Measurements from ENCODE around the gene URGCP. TPM values are rescaled to one million over a fixed set of nuclear protein-coding genes. Genes with fewer than 3 reads are reported as not detected.

The URGCP gene
- total and polyA plus RNA-seq, 2 donors (not counting 1 experiment from before 2014, with no cell fraction given): 18.3 to 42.1 TPM

DNA sequence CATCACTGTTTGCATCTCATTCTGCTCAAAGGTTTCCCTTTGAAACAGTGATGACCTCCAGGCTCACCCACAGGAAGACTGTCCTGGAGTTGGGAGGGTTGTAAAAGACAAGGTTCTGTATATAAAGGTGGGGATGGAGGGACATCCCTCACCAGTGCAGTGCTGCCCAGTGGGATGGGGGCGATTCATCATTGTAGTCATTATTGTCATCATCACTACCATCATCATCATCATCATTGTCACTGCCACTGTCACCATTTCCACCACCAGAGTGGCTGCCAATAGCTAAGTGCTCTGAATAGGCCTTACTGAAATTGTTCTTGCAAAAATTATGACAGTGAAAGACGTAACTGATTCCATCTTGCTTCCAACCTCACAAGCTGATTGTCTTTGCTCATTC, 61.7 kb downstream of the URGCP start:
- H3K27me3 ChIP-seq (ENCODE audit: control insufficient read depth, insufficient read depth, low read length): no peaks in the 10 kb centered on the region
- no peaks in the 10 kb centered on the region for H4K20me1 ChIP-seq (ENCODE audit: control insufficient read depth, extremely low read depth, insufficient read depth, low read length)
- H3K36me3 ChIP-seq (ENCODE audit: control insufficient read depth, insufficient read depth, low read length): no peaks in the 10 kb centered on the region
- no peak for DNase-seq (ENCODE audit: low read depth in 2 of 2)
- no peak for TF ChIP-seq EZH2 (IDR thresholded peaks at IDR 0.05; ENCODE audit: low read length, missing control alignments)
- TF ChIP-seq, protein P1, sequence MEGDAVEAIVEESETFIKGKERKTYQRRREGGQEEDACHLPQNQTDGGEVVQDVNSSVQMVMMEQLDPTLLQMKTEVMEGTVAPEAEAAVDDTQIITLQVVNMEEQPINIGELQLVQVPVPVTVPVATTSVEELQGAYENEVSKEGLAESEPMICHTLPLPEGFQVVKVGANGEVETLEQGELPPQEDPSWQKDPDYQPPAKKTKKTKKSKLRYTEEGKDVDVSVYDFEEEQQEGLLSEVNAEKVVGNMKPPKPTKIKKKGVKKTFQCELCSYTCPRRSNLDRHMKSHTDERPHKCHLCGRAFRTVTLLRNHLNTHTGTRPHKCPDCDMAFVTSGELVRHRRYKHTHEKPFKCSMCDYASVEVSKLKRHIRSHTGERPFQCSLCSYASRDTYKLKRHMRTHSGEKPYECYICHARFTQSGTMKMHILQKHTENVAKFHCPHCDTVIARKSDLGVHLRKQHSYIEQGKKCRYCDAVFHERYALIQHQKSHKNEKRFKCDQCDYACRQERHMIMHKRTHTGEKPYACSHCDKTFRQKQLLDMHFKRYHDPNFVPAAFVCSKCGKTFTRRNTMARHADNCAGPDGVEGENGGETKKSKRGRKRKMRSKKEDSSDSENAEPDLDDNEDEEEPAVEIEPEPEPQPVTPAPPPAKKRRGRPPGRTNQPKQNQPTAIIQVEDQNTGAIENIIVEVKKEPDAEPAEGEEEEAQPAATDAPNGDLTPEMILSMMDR (conservative IDR thresholded peaks at IDR 0.05 in 1 of 2, IDR thresholded peaks at IDR 0.05 in 1 of 2; ENCODE audit: low read depth in 1 of 2, low read length in 2 of 2): no peak
- no peaks in the 10 kb centered on the region for H3K4me1 ChIP-seq (ENCODE audit: control insufficient read depth, extremely low read depth, insufficient read depth, low read length)
- H2AFZ ChIP-seq (ENCODE audit: low read length): no peak overlapping the region
- no peak overlapping the region for H3K4me2 ChIP-seq (ENCODE audit: extremely low read depth, insufficient read depth, low read length)
- no peak overlapping the region for H3K27ac ChIP-seq (ENCODE audit: insufficient read depth, low read length)
- no peaks in the 10 kb centered on the region for H3K79me2 ChIP-seq (ENCODE audit: control insufficient read depth, insufficient read depth, low read length)
- H3K9me3 ChIP-seq (ENCODE audit: control insufficient read depth, insufficient read depth, low read depth, low read length): no peaks in the 10 kb centered on the region
- no peak overlapping the region for H3K4me3 ChIP-seq (replicated peaks in 1 of 4; ENCODE audit: control extremely low read depth in 1 of 4, insufficient read depth in 1 of 4, low read depth in 3 of 4, low read length in 4 of 4)
- H3K9ac ChIP-seq (ENCODE audit: insufficient read depth, low read length): no peak overlapping the region

DNA sequence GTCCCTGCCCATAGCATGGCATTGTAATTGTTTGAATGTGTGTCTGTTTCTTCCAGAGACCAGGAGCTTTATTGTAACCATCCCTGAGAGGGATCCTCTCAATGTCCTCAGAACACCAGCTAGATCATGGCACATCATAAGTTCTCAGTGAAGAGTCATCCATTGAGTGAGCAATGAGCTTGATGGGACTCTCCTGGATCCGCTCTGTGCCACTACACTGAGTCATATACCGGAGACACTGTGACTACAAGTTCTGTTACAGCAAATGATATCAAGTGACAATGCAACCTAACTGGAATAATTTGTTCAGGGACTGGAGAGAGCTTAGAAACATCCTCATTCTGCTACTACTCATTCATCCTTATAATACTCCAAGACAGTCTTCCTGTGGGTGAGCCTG, 62.1 kb downstream of the URGCP start:
- Histone ChIP-seq H3K36me3 (ENCODE audit: control insufficient read depth, insufficient read depth, low read length) (no peaks in the 10 kb centered on the region), H4K20me1 (ENCODE audit: control insufficient read depth, extremely low read depth, insufficient read depth, low read length) (no peaks in the 10 kb centered on the region), H3K4me3 (replicated peaks in 1 of 4; ENCODE audit: control extremely low read depth in 1 of 4, insufficient read depth in 1 of 4, low read depth in 3 of 4, low read length in 4 of 4) (no peak overlapping the region), H3K27ac (ENCODE audit: insufficient read depth, low read length) (no peak overlapping the region), H3K9me3 (ENCODE audit: control insufficient read depth, insufficient read depth, low read depth, low read length) (no peaks in the 10 kb centered on the region), H3K79me2 (ENCODE audit: control insufficient read depth, insufficient read depth, low read length) (no peaks in the 10 kb centered on the region), H3K9ac (ENCODE audit: insufficient read depth, low read length) (no peak overlapping the region), H3K27me3 (ENCODE audit: control insufficient read depth, insufficient read depth, low read length) (no peaks in the 10 kb centered on the region), H3K4me2 (ENCODE audit: extremely low read depth, insufficient read depth, low read length) (no peak overlapping the region), H2AFZ (ENCODE audit: low read length) (no peak overlapping the region), H3K4me1 (ENCODE audit: control insufficient read depth, extremely low read depth, insufficient read depth, low read length) (no peaks in the 10 kb centered on the region)
- no peak for DNase-seq (ENCODE audit: low read depth in 2 of 2)
- TF ChIP-seq, protein P1 (conservative IDR thresholded peaks at IDR 0.05 in 1 of 2, IDR thresholded peaks at IDR 0.05 in 1 of 2; ENCODE audit: low read depth in 1 of 2, low read length in 2 of 2): no peak
- TF ChIP-seq EZH2 (IDR thresholded peaks at IDR 0.05; ENCODE audit: low read length, missing control alignments): no peak

DNA sequence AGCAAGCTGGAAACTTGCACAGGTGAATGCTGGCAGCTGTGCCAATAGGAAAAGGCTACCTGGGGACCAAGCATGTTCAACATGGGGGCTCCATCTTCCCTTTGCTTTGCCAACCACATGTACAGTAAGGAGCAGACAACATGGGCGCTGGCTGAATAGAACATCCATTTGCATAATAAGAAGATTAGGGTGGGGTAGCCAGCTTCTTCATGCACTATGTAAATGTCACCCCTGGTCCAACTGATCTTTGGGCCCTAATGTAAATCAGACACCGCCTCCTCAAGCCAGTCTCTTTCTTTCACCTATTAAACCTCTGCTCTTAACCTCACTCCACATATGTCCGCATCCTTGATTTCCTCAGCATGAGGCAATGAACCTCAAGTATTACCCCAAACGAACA, 63.1 kb downstream of the URGCP start:
- H3K4me1 ChIP-seq (ENCODE audit: control insufficient read depth, extremely low read depth, insufficient read depth, low read length): no peaks in the 10 kb centered on the region
- no peak overlapping the region for H3K4me2 ChIP-seq (ENCODE audit: extremely low read depth, insufficient read depth, low read length)
- H3K9me3 ChIP-seq (ENCODE audit: control insufficient read depth, insufficient read depth, low read depth, low read length): no peaks in the 10 kb centered on the region
- H3K9ac ChIP-seq (ENCODE audit: insufficient read depth, low read length): no peak overlapping the region
- no peaks in the 10 kb centered on the region for H3K36me3 ChIP-seq (ENCODE audit: control insufficient read depth, insufficient read depth, low read length)
- no peaks in the 10 kb centered on the region for H3K27me3 ChIP-seq (ENCODE audit: control insufficient read depth, insufficient read depth, low read length)
- no peak overlapping the region for H2AFZ ChIP-seq (ENCODE audit: low read length)
- no peak overlapping the region for H3K4me3 ChIP-seq (replicated peaks in 1 of 4; ENCODE audit: control extremely low read depth in 1 of 4, insufficient read depth in 1 of 4, low read depth in 3 of 4, low read length in 4 of 4)
- DNase-seq (ENCODE audit: low read depth in 2 of 2): no peak
- H3K79me2 ChIP-seq (ENCODE audit: control insufficient read depth, insufficient read depth, low read length): no peaks in the 10 kb centered on the region
- H3K27ac ChIP-seq (ENCODE audit: insufficient read depth, low read length): no peak overlapping the region
- H4K20me1 ChIP-seq (ENCODE audit: control insufficient read depth, extremely low read depth, insufficient read depth, low read length): no peaks in the 10 kb centered on the region
- TF ChIP-seq EZH2 (IDR thresholded peaks at IDR 0.05; ENCODE audit: low read length, missing control alignments): no peak
- TF ChIP-seq, protein P1 (conservative IDR thresholded peaks at IDR 0.05 in 1 of 2, IDR thresholded peaks at IDR 0.05 in 1 of 2; ENCODE audit: low read depth in 1 of 2, low read length in 2 of 2): no peak
